SK-N-DZ (cell line): ENCODE measurements around the gene SOS1.
A peak's percentile ranks its signal among the peaks of the same experiment; 100 is the strongest.
"Not testable (repeated sequence)": the region's sequence is repeated elsewhere in the genome, so short reads cannot be mapped to it uniquely, and the experiment has no call there.

Experiments
- DNase-seq: peaks from one replicate; pipeline ENCODE4 v3.0.0-alpha.2; 2015; ENCODE audit warnings: low spot score

The SOS1 gene

GRCh38 chr2:38973266-38973665, 147.6 kb downstream of the SOS1 start:
- no peak for DNase-seq

- no peak for DNase-seq
Measured at GRCh38 chr2:38971377-38971776, 149.5 kb downstream of the SOS1 start.

DNA sequence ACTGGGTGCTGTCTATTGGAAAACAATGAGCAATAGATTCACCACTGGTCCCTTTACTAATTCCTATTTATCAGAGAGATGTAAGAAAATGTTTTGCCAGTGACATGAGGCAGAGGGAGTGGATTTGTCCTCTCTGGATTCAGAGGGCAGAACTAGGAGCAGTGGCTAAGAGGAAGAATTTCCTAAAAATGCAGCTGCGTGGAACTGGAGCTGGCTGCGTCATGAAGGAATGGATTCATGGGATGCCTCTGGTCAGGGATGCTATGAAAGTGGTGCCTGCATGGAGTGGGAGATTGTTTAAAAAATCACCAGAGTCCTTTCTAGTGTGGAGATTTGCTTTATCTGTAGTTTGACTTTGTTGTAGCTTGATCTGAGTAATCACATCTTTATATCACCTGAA, 152.8 kb downstream of the SOS1 start:
- no peak for DNase-seq

GRCh38 chr2:38966678-38967077, 154.2 kb downstream of the SOS1 start:
- DNase-seq = no peak

- no peak for DNase-seq
Measured at GRCh38 chr2:38966006-38966405, 154.8 kb downstream of the SOS1 start.

DNA sequence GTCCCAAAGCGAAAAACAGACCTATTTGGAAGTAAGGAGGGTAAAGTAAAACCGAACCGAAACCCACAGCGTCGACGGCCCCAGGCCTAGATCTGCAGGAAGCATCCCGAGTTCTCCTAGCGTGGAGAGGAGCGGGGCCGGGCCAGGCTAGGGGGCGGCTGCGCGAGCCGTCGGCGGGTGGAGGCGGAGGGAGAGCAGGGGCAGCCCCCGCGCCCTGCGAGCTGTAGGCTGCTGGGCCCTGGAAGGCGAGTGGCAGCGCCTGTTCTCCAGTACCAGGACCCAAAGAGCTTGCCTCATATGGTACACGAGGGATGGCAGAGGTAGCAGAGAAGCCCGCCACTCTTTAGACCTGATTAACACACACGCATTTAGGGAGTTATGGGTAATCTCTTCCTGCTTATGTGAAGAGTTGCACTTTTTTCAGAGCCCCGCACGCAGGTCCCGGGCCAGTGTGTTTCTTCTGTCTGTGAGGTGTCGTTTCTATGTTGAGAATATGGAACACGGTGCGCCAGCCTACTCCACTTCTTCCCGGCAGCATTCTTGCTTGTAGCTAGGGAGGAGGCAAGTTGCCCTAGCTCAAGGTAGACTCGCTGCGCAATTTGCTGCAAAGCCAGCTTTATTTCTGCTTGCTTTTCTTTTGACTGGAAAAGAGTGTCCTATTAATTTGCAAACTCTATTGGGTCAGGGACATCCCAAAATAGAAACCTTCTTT, 160.1 kb downstream of the SOS1 start:
- DNase-seq = no peak

GRCh38 chr2:38959938-38960608, 160.8 kb downstream of the SOS1 start:
- DNase-seq = no peak

DNA sequence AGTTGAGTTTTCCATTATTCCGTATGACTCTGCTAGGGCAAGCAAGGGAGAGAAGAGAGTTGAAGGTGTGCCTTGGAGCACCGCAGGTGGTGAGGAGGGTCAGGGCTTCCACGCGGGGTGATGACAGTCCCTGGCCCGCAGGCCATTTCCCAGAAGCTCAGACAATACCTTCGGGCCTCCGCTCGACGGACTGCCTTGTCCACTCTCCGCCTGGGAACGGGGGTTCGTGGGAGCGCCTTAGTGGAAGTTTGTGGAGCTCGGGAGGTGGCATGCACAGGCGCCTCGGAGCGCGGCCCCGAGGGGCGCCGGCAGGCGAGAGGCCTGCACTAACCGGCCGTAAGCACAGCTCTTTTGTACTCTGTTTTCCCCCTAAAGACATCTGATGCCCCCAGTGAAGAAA, 161.4 kb downstream of the SOS1 start:
- DNase-seq = no peak

DNA sequence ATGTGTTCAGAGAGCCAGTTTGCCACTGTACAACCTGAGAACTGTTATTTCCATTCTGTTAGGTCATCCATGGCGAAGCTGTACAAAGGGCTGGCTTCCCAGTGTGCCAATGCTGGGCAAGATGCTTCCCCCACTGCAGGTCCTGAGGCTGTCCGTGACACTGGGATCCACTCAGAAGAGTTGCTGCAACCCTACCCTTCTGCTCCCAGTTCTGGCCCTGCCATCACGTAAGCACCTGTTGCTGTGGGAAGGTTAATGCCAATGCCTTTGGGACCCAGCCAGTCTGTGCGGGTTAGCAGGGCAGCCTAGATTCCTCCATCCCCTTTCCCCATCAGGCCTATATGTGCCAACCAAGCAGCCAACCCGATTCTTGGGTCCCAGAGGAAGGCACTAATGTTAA, 162.9 kb downstream of the SOS1 start:
- no peak for DNase-seq

- no peak for DNase-seq
Measured at GRCh38 chr2:38951766-38952165, 169.1 kb downstream of the SOS1 start.

DNA sequence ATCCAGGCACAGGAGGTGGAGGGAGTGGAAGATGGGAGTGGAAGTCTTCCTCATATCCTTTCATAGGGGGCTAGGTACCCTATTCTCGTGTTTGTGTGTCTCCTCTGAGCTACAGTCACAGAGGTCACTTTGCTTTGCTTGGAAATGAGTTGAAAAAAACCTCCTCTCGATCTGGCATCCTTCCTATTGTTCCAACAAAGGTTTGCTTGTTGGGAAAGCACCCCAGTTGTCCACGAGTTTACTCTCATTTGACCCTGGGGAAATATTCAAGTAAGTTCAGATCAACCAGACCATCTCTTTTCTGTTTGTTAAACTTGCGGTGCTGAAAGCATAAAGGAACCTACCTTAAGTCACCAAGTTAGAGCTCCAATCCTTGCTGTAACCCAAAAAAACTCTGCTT, 171.9 kb downstream of the SOS1 start:
- DNase-seq = no peak

GRCh38 chr2:38948387-38948882, 172.4 kb downstream of the SOS1 start:
- DNase-seq = no peak

DNA sequence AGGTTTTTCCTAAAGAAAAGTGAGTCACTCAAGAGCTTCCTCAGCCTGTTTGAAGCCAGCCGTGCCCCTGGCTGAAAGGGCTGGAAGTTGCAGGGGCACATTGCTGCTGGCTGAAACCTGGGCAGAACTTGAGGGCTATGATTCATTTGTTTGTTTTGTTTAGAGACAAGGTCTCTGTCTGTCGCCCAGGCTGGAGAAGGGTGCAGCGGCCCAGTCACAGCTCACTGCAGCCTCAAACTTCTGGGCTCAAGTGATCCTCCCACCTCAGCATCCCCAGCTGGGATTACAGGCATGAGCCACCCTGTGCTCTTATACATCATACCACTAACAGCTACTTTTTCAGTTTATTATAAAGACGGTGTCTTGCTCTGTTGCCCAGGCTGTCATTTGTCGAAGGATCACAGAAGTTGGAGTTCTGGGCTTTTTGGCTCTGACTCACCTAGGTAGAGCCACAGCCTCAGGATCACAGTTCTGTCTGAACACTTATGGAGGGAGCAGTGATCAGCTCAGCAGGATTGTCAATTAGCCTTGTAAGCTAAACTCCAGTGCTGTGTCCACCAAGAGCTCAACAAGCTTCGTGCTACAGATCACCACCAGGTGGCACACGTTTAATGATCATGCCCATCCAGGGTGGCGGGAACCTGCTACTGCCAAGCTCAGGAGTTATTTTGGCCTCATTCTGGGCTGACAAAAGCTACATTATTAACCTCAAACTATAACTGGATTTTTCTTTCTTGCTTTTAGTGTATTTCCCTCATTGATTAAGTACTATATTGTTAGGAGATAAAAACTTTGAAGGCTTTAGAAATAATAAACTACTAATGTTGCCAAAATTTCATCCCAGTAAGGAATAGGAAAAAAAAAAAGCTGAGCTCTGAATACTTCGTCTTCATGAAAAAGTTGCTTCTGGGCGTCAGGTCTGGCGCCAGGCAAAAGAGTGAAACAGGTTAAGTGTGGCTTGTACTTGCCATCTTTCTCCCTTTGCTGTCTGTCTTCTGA, 173.3 kb downstream of the SOS1 start:
- peak; percentile 82 for DNase-seq

GRCh38 chr2:38945911-38946310, 174.9 kb downstream of the SOS1 start:
- peak; percentile 28 for DNase-seq

- no peak for DNase-seq
Measured at GRCh38 chr2:38945372-38945771, 175.5 kb downstream of the SOS1 start.

GRCh38 chr2:38943784-38944183, 177.1 kb downstream of the SOS1 start:
- DNase-seq = no peak

GRCh38 chr2:38940746-38941145, 180.1 kb downstream of the SOS1 start:
- DNase-seq = no peak

GRCh38 chr2:38937548-38937947, 183.3 kb downstream of the SOS1 start:
- DNase-seq = no peak

DNA sequence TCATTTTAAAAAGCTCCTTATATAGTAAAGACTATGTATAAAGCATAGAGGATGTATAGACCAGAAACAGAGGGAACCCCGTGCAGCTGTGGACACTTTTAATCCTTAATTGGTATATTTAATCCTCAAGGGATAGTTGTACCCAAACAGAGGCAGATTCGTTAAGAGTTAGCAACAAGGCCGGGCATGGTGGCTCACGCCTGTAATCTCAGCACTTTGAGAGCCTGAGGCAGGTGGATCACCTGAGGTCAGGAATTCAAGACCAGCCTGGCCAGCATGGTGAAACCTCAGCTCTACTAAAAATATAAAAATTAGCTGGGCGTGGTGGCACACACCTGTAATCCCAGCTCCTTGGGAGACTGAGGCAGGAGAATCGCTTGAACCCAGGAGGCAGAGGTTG, 184.3 kb downstream of the SOS1 start:
- not testable (repeated sequence) for DNase-seq

- DNase-seq = no peak
Measured at GRCh38 chr2:38935568-38936172, 185.2 kb downstream of the SOS1 start.

DNA sequence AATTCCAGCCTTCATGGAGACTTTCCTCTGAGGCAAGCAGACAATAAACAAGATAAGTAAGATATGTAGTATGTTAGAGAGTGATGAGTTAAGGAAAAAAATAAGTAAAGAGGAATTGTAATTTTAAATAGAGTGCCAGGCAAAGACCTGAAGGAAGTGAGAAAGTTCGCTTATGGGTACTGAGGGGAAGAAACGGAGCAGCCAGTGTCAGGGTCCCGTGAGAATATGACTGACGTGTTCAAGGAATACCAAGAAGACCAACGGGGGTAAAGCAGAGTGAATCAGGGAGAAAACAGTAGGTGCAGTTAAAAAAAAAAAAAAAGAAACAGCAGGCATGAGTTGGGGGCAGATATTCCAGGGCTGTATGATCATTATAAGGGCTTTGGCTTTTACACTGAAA, 186.1 kb downstream of the SOS1 start:
- DNase-seq = no peak

- peak; percentile 66 for DNase-seq
Measured at GRCh38 chr2:38933653-38934052, 187.2 kb downstream of the SOS1 start.
